Kidney epithelial cell (primary cell): ENCODE measurements around the gene ZNF638. TPM values are rescaled to one million over a fixed set of nuclear protein-coding genes. Genes with fewer than 3 reads are reported as not detected.

ENCODE experiments used
- DNase-seq: peaks from one replicate; pipeline ENCODE4 v3.0.0-alpha.2; 2010; ENCODE audit warnings: low read depth
- H3K27me3 ChIP-seq: 2 replicates; pipeline ENCODE4 v1.6.0; 2011; ENCODE audit warnings: low read length; ENCODE audit not compliant: control insufficient read depth, insufficient read depth
- H3K36me3 ChIP-seq: 2 replicates; pipeline ENCODE4 v1.5.1; 2011; ENCODE audit warnings: low read length; ENCODE audit not compliant: control insufficient read depth, insufficient read depth
- H3K4me3 ChIP-seq: 2 replicates; pipeline ENCODE4 v1.5.1; 2011; ENCODE audit warnings: low read depth, mild to moderate bottlenecking, control low read depth, low read length
- total RNA-seq: library from RNA; depleted of rRNA; stranded (reverse); fragments of >200 nt; gene quantifications from 2 replicates; pipeline ENCODE4 v1.2.3, GENCODE V29; 2015
- TF ChIP-seq, protein P1 (sequence below): IDR thresholded peaks from 2 replicates; pipeline ENCODE4 v1.5.1; 2011; ENCODE audit warnings: mild to moderate bottlenecking, moderate library complexity, low read length, control low read depth, inconsistent platforms; ENCODE audit not compliant: insufficient read depth, poor library complexity, severe bottlenecking

The ZNF638 gene
- total RNA-seq, 1 donor from 2014 or later = 109 TPM

DNA sequence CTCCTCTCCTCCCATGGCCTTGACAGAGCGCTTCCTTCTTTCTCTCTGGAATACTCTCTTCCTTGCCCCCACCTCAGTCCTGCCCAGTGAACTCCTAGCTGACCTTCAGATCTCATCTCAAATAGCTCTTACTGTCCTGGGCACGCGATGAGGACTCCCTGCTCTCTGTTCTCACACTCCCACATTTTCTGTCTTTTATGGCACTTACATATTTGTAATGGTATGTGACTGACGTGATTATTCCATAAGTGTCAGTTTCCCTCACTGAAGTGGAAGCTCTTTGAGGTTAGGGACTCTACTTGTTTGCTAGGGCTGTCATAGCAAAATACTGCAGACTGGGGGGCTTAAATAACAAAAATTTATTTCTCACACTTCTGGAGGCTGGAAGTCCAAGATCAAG, 120.1 kb downstream of the ZNF638 start:
- Histone ChIP-seq H3K27me3 (no peaks in the 10 kb centered on the region), H3K4me3 (no peak overlapping the region), H3K36me3 (no peaks in the 10 kb centered on the region)
- DNase-seq = no peak
- TF ChIP-seq, protein P1, sequence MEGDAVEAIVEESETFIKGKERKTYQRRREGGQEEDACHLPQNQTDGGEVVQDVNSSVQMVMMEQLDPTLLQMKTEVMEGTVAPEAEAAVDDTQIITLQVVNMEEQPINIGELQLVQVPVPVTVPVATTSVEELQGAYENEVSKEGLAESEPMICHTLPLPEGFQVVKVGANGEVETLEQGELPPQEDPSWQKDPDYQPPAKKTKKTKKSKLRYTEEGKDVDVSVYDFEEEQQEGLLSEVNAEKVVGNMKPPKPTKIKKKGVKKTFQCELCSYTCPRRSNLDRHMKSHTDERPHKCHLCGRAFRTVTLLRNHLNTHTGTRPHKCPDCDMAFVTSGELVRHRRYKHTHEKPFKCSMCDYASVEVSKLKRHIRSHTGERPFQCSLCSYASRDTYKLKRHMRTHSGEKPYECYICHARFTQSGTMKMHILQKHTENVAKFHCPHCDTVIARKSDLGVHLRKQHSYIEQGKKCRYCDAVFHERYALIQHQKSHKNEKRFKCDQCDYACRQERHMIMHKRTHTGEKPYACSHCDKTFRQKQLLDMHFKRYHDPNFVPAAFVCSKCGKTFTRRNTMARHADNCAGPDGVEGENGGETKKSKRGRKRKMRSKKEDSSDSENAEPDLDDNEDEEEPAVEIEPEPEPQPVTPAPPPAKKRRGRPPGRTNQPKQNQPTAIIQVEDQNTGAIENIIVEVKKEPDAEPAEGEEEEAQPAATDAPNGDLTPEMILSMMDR = no peak

DNA sequence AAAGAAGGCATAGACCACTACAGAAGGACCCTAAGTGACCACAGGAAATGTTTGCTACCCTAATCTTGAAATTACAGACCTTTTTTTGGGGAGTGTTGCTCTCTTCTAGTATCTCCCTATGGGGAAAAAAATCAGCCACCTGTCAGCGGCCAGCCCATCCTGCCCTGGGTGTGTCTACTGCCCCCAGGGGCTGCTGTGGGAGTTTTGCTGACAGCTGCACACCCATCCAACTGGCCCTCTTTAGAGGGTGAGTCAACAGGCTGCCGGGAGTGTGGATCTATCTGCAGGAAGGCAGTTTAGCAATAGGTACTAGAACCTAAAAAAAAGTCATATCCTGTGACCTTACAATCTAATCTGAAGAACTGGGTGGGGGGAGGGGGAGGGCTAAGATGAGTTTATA, 121.0 kb downstream of the ZNF638 start:
- no peak overlapping the region for H3K4me3 ChIP-seq
- TF ChIP-seq, protein P1 = peak; percentile 30
- DNase-seq = peak; percentile 35
- no peaks in the 10 kb centered on the region for H3K36me3 ChIP-seq
- H3K27me3 ChIP-seq = no peaks in the 10 kb centered on the region

DNA sequence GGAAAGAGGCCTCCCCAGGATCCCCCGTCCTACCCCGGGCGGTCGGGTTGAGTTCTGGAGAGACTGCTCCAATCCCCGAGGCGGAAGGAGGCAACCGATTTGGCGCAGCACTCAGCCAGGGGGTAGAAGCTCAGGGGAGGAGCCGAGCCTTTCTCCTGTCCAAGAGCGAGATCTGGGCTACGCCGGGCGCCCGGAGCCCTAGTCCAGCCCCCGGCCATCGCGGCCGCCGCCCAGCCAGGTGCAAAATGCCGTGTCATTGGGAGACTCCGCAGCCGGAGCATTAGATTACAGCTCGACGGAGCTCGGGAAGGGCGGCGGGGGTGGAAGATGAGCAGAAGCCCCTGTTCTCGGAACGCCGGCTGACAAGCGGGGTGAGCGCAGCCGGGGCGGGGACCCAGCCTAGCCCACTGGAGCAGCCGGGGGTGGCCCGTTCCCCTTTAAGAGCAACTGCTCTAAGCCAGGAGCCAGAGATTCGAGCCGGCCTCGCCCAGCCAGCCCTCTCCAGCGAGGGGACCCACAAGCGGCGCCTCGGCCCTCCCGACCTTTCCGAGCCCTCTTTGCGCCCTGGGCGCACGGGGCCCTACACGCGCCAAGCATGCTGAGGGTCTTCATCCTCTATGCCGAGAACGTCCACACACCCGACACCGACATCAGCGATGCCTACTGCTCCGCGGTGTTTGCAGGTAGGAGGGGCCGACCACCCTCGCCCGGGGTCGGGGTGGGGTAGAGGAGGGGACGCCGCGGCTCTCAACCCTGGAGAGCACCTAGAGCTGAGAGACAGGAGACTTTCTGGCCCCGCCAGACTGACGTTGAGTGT, 122.0 kb downstream of the ZNF638 start, which contains the start of gene DYSF:
Gene DYSF (plus strand): TSS at position 158 of the 817 bp plus-strand sequence.
- Histone ChIP-seq H3K27me3 (no peaks in the 10 kb centered on the region), H3K4me3 (peak within 1 kb of the TSS; percentile 33), H3K36me3 (no peaks in the 10 kb centered on the region)
- TF ChIP-seq, protein P1 = no peak
- no peak for DNase-seq

DNA sequence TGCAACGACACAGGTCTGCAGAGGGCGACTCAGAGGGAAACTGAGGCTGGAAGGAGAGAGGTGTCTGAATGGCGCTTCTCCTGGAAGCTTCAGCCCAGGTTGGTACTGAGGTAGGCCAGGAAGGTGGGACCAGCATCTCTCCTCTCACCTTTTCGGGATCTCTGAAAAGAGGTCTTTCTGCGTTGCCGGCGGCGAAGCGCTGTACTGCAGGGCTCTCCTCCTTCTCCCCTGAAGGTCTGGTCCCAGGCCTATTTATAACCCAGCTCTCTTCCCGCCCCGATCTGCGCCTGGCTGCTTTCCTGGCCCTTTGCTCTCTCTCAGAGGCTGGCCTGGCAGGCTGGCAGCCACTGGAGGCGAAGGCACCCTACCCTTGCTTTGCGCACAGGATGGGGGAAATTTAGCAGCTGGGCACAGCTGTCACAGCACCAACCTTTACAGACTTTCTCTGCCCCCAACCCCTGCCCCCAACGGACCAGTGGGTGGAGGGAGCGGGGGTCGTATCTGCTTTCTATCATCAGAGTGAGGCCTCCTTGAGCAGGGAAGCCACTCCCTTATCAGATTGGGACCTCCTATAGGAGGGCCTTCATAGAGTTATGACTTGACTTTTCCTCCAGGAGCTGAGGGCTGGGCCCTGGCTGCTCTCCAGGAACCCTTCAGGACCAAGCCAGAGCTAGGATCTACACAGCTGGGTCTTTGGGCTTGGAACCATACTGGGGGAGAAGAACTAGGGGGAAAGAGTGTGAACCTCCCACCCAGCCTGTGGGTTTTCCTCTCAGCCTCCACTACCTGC, 122.8 kb downstream of the ZNF638 start:
- TF ChIP-seq, protein P1 = no peak
- DNase-seq = no peak
- Histone ChIP-seq H3K4me3 (peak overlapping the region; percentile 33), H3K36me3 (no peaks in the 10 kb centered on the region), H3K27me3 (no peaks in the 10 kb centered on the region)

DNA sequence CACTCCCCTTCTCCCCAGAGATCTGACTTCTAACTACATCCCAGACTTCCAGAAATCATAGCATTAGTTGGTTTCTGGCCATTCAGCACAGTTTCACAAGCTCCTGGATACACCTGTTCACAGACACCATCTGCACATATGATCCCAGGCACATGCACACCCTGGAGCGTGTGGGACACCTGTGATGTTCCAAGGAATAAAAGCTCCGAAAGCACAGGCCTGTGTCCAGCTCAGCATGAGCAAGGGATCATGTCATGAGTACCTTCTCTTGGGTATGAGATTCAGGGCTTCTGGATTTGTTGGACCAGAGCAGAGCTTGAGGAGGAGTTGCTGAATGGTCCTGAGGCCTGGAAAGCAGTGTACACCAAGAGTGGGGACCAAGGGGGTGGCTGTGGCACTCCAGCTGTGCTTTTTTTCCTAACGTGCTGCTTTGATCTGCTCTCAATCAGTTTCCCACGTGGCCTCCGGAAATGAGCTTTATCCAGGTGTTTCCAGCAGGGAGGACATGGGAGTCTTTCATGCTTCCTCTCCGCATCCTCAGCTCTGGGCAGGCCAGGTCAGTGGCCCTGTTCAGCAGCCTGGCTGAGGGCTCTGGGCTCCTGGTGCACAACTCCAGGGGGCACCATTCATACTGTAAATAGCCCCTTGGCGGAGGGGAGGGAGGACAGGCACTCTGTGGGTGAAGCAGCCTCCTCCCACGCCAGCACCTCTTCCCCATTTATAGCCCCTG, 123.6 kb downstream of the ZNF638 start:
- TF ChIP-seq, protein P1 = no peak
- H3K4me3 ChIP-seq = no peak overlapping the region
- no peaks in the 10 kb centered on the region for H3K27me3 ChIP-seq
- DNase-seq = no peak
- H3K36me3 ChIP-seq = no peaks in the 10 kb centered on the region
